Astrocyte (in vitro differentiated cells and primary cell): ENCODE results near the gene CBARP. TPM values are rescaled to one million over a fixed set of nuclear protein-coding genes. Genes with fewer than 3 reads are reported as not detected.

Source experiments
- DNase-seq: peaks from one replicate; pipeline ENCODE4 v3.0.0-alpha.2; 2010; ENCODE audit warnings: low read depth
- FAIRE-seq: peaks from 2 replicates; lab custom pipeline; 2011; peaks lifted over from hg19 to GRCh38; lab: Jason Lieb, UNC
- H2AFZ ChIP-seq: 2 replicates; pipeline ENCODE4 v1.6.0; 2012; ENCODE audit warnings: low read depth, low read length, inconsistent platforms
- H3K27ac ChIP-seq: 2 replicates; pipeline ENCODE4 v1.5.1; 2011; ENCODE audit warnings: low read depth, low read length, inconsistent platforms
- H3K27me3 ChIP-seq: 2 replicates; pipeline ENCODE4 v1.6.0; 2011; ENCODE audit warnings: low read length, inconsistent platforms; ENCODE audit not compliant: insufficient read depth
- H3K36me3 ChIP-seq: 2 replicates; pipeline ENCODE4 v1.5.1; 2011; ENCODE audit warnings: low read length, inconsistent platforms; ENCODE audit not compliant: insufficient read depth
- H3K4me1 ChIP-seq: 2 replicates; pipeline ENCODE4 v1.5.1; 2011; ENCODE audit warnings: low read length, inconsistent platforms; ENCODE audit not compliant: insufficient read depth
- H3K4me2 ChIP-seq: 2 replicates; pipeline ENCODE4 v1.6.0; 2012; ENCODE audit warnings: low read length, inconsistent platforms
- H3K4me3 ChIP-seq: 2 replicates; pipeline ENCODE4 v1.5.1; 2011; ENCODE audit warnings: low read depth, mild to moderate bottlenecking, low read length, inconsistent platforms; ENCODE audit not compliant: insufficient read depth
- H3K79me2 ChIP-seq: 2 replicates; pipeline ENCODE4 v1.6.0; 2012; ENCODE audit warnings: mild to moderate bottlenecking, low read length, inconsistent platforms; ENCODE audit not compliant: insufficient read depth
- H3K9ac ChIP-seq: 2 replicates; pipeline ENCODE4 v1.6.0; 2012; ENCODE audit warnings: mild to moderate bottlenecking, low read length, inconsistent platforms
- H3K9me3 ChIP-seq: 2 replicates; pipeline ENCODE4 v1.5.1; 2012; ENCODE audit warnings: low read depth, mild to moderate bottlenecking, low read length, inconsistent platforms; ENCODE audit not compliant: insufficient read depth
- H4K20me1 ChIP-seq: 2 replicates; pipeline ENCODE4 v1.6.0; 2012; ENCODE audit warnings: low read length, inconsistent platforms; ENCODE audit not compliant: insufficient read depth
- H3K27ac Mint-ChIP-seq: one replicate; pipeline ENCODE4 v1.8.0; 2021; ENCODE audit warnings: mild to moderate bottlenecking, mixed read lengths; ENCODE audit not compliant: unreplicated experiment
- H3K27me3 Mint-ChIP-seq: one replicate; pipeline ENCODE4 v1.8.0; 2021; ENCODE audit warnings: low read depth, mixed read lengths; ENCODE audit not compliant: unreplicated experiment
- H3K36me3 Mint-ChIP-seq: one replicate; pipeline ENCODE4 v1.8.0; 2021; ENCODE audit warnings: low read depth, mixed read lengths; ENCODE audit not compliant: unreplicated experiment
- H3K4me1 Mint-ChIP-seq: one replicate; pipeline ENCODE4 v1.8.0; 2021; ENCODE audit warnings: low read depth, mixed read lengths; ENCODE audit not compliant: unreplicated experiment
- H3K4me3 Mint-ChIP-seq: one replicate; pipeline ENCODE4 v1.8.0; 2021; ENCODE audit warnings: mild to moderate bottlenecking, moderate library complexity, mixed read lengths; ENCODE audit not compliant: unreplicated experiment
- H3K9me3 Mint-ChIP-seq: one replicate; pipeline ENCODE4 v1.8.0; 2021; ENCODE audit warnings: mild to moderate bottlenecking, mixed read lengths; ENCODE audit not compliant: unreplicated experiment
- EZH2 ChIP-seq: IDR thresholded peaks from 2 replicates; pipeline ENCODE4 v1.6.1; 2012; ENCODE audit warnings: mild to moderate bottlenecking, low read length, inconsistent platforms; ENCODE audit not compliant: insufficient read depth
- total RNA-seq: library from RNA; stranded (reverse); gene quantifications from 2 replicates; pipeline ENCODE4 v1.2.1, GENCODE V29; 2021
- TF ChIP-seq, protein P1 (sequence below): IDR thresholded peaks from 2 replicates; pipeline ENCODE4 v1.5.1; 2011; ENCODE audit warnings: low read depth, mild to moderate bottlenecking, inconsistent platforms, low read length, moderate library complexity; ENCODE audit not compliant: insufficient read depth

CBARP gene
- total RNA-seq, 1 donor from 2014 or later, result 19.8 TPM

DNA sequence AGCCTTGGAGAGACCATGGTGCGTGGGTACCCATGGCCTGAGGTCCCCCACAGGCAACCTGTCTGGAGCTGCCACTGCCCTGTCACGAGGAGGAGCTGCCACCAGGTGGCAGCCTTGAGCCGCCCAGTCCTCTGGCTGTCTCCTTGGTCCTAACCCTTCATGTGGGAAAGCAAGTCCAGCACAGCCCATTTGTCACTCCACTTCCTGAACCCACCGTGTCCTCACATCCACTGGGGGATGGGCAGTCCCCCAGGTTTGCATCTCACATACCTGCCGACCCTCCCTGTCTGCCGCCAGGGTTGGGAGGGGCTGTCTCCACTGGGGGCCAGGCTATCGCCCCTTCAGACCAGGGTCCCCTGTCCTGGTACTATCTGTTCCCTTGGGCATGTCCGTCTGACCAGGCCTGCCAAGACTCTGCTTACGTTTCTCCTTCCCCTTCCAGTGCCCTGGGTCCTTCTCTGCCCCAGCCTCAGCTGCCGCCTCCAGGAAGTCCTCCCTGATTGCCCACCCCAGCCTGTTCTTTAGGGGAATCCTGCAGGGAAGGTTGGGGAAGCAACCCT is 42.1 kb upstream of the CBARP start:
- Histone ChIP-seq H3K79me2 (peaks cover 16% of the 10 kb centered on the region), H3K4me1 (peaks cover 13% of the 10 kb centered on the region), H3K9ac (no peak overlapping the region), H2AFZ (no peak overlapping the region), H3K27ac (no peak overlapping the region), H3K4me3 (no peak overlapping the region), H3K36me3 (peaks cover 5% of the 10 kb centered on the region), H3K9me3 (no peaks in the 10 kb centered on the region), H4K20me1 (peaks cover 27% of the 10 kb centered on the region), H3K4me2 (no peak overlapping the region), H3K27me3 (peaks cover 7% of the 10 kb centered on the region)
- TF ChIP-seq EZH2, result no peak
- TF ChIP-seq, protein P1, sequence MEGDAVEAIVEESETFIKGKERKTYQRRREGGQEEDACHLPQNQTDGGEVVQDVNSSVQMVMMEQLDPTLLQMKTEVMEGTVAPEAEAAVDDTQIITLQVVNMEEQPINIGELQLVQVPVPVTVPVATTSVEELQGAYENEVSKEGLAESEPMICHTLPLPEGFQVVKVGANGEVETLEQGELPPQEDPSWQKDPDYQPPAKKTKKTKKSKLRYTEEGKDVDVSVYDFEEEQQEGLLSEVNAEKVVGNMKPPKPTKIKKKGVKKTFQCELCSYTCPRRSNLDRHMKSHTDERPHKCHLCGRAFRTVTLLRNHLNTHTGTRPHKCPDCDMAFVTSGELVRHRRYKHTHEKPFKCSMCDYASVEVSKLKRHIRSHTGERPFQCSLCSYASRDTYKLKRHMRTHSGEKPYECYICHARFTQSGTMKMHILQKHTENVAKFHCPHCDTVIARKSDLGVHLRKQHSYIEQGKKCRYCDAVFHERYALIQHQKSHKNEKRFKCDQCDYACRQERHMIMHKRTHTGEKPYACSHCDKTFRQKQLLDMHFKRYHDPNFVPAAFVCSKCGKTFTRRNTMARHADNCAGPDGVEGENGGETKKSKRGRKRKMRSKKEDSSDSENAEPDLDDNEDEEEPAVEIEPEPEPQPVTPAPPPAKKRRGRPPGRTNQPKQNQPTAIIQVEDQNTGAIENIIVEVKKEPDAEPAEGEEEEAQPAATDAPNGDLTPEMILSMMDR, result peak; percentile 93
- DNase-seq, result peak; percentile 42
- H3K4me1 Mint-ChIP-seq, result peaks cover 1% of the 10 kb centered on the region
- no peak overlapping the region for H3K4me3 Mint-ChIP-seq
- FAIRE-seq, result peak; percentile 94
- no peaks in the 10 kb centered on the region for H3K9me3 Mint-ChIP-seq
- peaks cover 6% of the 10 kb centered on the region for H3K27me3 Mint-ChIP-seq
- peaks cover 4% of the 10 kb centered on the region for H3K36me3 Mint-ChIP-seq
- no peak overlapping the region for H3K27ac Mint-ChIP-seq

DNA sequence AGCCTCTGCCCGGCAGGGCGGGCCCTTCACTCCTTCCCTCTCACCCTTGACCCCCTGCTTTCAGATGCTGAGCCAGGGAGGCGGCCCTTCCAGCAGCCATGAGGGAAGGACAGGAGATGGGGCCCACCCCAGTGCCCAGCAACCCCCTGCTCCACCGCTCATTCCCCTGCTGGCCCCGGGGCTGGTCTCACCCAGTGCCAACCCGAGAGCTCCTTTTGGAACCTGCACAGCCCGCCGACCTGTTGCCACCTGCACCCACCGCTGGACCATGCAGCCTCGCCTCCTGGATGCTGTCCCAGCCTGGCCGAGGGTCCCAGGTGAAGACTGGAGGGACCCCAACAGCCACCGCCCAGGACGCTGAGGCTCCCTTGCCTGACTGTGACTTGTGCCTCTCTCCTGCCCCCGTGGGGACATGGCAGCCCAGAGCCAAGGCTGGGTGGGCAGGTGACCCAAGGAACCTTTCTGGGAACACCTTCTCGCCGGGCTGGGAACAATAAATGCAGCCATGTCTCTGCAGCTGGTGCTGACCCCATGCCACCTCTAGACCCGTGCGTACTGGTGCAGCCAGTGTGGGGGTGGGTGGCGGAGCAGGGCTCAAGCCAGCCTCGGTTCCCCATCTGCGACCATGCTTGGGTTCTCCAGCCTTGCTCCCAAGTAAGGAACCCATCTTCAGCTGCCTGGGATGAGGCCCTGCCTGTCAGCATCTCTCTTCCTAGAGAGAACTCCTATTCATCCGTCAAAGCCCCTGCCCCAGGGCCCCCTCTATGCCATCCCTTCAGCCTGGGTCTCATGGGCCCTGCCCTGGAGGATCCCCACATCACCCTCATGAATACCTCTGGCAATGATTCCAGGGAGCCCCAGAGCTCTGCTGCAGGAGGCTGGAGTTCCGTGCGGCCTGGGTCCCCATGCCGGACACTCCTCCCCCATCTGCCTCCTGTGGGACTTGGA is 41.2 kb upstream of the CBARP start:
- Histone ChIP-seq H3K4me2 (no peak overlapping the region), H4K20me1 (peaks cover 25% of the 10 kb centered on the region), H3K4me3 (no peak overlapping the region), H3K79me2 (peaks cover 24% of the 10 kb centered on the region), H2AFZ (no peak overlapping the region), H3K9me3 (no peaks in the 10 kb centered on the region), H3K27ac (no peak overlapping the region), H3K9ac (no peak overlapping the region), H3K27me3 (no peaks in the 10 kb centered on the region), H3K36me3 (peaks cover 10% of the 10 kb centered on the region), H3K4me1 (peaks cover 22% of the 10 kb centered on the region)
- Mint-ChIP-seq H3K27me3 (no peaks in the 10 kb centered on the region), H3K4me1 (peaks cover 3% of the 10 kb centered on the region), H3K4me3 (no peak overlapping the region), H3K36me3 (peaks cover 4% of the 10 kb centered on the region), H3K9me3 (no peaks in the 10 kb centered on the region), H3K27ac (no peak overlapping the region)
- FAIRE-seq (no peak), DNase-seq (no peak)
- TF ChIP-seq, protein P1, result no peak
- TF ChIP-seq EZH2, result no peak
